ENCODE data around the gene PCIF1. TPM values are rescaled to one million over a fixed set of nuclear protein-coding genes. Genes with fewer than 3 reads are reported as not detected.

The PCIF1 gene
- total RNA-seq, 2 experiments from 2014 or later = 27.8 to 29.5 TPM

DNA sequence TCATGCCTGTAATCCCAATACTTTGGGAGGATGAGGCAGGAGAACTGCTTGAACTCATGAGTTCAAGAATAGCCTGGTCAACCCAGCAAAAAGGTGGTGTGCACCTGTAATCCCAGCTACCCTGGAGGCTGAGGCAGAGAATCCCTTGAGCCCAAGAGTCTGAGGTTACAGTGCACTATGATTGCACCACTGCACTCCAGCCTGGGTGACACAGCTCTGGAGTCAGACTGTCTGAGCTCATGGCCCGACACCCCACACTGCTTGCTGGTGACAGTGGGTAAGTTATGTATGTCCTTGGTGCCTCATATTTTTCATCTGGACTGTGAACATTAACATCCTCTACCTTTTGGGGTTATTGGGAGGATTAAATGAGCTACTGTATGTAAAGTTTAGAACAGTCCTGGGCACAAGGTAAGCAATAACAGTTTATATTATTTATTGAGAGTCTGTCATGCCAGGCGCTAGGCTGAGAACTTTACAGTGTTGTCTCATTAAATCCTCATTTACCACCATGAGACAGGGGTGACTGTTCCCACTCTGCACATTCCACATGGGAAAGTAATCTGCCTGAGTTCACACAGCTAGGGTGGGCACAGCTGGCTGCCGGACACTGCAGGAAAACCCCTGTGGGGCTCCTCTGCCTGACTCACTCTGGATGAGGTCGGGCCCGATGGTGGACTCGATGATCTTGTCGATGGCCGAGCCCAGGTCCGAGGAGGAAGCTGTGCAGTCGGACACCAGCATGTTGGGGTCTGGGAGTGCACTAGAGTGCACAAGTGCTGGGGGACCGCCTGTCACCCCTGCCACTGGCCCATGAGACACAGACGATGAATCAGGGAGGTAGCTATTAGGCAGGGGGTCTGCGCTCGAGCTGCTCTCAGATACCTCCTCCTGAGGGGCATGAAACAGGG lies 34.6 kb downstream of the PCIF1 start:
- Mint-ChIP-seq H3K27ac (peak overlapping the region; percentile 100), H3K4me1 (ENCODE audit: low read depth) (peaks cover 16% of the 10 kb centered on the region), H3K36me3 (ENCODE audit: low read depth) (peaks cover 41% of the 10 kb centered on the region), H3K27me3 (no peaks in the 10 kb centered on the region), H3K9me3 (no peaks in the 10 kb centered on the region), H3K4me3 (no peak overlapping the region)
- TF ChIP-seq, protein P1, sequence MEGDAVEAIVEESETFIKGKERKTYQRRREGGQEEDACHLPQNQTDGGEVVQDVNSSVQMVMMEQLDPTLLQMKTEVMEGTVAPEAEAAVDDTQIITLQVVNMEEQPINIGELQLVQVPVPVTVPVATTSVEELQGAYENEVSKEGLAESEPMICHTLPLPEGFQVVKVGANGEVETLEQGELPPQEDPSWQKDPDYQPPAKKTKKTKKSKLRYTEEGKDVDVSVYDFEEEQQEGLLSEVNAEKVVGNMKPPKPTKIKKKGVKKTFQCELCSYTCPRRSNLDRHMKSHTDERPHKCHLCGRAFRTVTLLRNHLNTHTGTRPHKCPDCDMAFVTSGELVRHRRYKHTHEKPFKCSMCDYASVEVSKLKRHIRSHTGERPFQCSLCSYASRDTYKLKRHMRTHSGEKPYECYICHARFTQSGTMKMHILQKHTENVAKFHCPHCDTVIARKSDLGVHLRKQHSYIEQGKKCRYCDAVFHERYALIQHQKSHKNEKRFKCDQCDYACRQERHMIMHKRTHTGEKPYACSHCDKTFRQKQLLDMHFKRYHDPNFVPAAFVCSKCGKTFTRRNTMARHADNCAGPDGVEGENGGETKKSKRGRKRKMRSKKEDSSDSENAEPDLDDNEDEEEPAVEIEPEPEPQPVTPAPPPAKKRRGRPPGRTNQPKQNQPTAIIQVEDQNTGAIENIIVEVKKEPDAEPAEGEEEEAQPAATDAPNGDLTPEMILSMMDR (IDR thresholded peaks at IDR 0.05) = no peak
- CTCF ChIA-PET = interaction anchor here (0.7 to 5.6 kb wide), 45 partner anchors 10 to 396 kb away, joined by 3 to 74 read pairs (median 5); partner anchors contain the start of genes ACOT8, CTSA, DNTTIP1 and NEURL2
- intact Hi-C loops (cut with micrococcal nuclease) = no loop called here
- POLR2A ChIA-PET = interaction anchor here (0.6 to 5.1 kb wide), 13 partner anchors 10 to 177 kb away, joined by 3 to 60 read pairs (median 7); partner anchors contain the start of genes CTSA, DNTTIP1, NEURL2 and PCIF1
- ATAC-seq = no peak
- DNase-seq = no peak

DNA sequence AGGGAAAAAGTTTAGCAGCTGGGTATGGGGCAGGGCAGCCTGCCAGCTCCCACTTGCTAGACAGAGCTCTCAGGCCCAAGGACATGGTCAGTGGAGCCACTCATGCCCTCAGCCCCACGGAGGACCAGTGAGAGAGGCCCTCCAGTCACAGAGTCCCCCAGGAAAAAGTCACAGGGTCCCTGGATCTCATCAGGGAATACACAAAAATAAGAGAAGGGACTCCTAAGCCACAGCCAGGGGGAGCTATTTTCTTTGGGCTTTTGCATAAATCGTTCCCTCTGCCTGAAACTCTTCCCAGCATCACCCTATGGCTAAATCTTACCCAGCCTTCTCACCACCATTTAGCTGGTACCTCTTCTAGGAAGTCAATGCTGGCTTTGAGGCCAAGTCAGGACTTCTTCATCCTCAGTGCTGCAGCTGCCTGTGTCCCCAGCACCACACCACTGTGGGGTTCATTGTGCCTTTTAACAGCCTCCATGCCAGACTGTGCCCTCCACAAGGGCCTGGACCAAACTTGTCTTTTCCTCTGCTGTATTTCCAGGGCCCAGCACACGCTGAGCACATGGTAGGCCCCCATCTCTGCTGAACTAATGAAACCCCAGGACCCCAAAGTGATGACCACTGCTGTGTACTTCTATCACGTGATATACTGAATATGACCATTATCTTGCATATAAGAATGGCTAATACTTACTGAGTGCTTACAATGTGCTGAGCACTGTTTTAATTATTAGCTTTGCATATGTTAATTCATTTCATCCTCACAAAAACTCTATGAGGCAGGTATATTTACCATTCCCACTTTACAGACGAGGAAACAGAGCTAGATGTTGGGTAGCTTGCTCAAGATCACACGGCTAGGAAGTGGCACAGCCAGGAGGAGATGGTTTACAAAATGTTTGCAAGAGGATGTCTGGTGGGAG lies 35.5 kb downstream of the PCIF1 start:
- Mint-ChIP-seq H3K4me1 (ENCODE audit: low read depth) (peaks cover 16% of the 10 kb centered on the region), H3K9me3 (no peaks in the 10 kb centered on the region), H3K36me3 (ENCODE audit: low read depth) (peaks cover 38% of the 10 kb centered on the region), H3K4me3 (peak overlapping the region; percentile 84), H3K27ac (peak overlapping the region; percentile 100), H3K27me3 (no peaks in the 10 kb centered on the region)
- TF ChIP-seq, protein P1 (IDR thresholded peaks at IDR 0.05) = peak; percentile 65
- DNase-seq = peak; percentile 41
- POLR2A ChIA-PET = interaction anchor here (1.0 to 5.1 kb wide), 16 partner anchors 11 to 178 kb away, joined by 3 to 60 read pairs (median 7); partner anchors contain the start of genes CTSA, DNTTIP1, NEURL2 and PCIF1
- intact Hi-C loops (cut with micrococcal nuclease) = no loop called here
- CTCF ChIA-PET = interaction anchor here (0.7 to 5.6 kb wide), 50 partner anchors 9 to 395 kb away, joined by 3 to 74 read pairs (median 4); partner anchors contain the start of genes ACOT8, CTSA, DNTTIP1 and NEURL2
- no peak for ATAC-seq

DNA sequence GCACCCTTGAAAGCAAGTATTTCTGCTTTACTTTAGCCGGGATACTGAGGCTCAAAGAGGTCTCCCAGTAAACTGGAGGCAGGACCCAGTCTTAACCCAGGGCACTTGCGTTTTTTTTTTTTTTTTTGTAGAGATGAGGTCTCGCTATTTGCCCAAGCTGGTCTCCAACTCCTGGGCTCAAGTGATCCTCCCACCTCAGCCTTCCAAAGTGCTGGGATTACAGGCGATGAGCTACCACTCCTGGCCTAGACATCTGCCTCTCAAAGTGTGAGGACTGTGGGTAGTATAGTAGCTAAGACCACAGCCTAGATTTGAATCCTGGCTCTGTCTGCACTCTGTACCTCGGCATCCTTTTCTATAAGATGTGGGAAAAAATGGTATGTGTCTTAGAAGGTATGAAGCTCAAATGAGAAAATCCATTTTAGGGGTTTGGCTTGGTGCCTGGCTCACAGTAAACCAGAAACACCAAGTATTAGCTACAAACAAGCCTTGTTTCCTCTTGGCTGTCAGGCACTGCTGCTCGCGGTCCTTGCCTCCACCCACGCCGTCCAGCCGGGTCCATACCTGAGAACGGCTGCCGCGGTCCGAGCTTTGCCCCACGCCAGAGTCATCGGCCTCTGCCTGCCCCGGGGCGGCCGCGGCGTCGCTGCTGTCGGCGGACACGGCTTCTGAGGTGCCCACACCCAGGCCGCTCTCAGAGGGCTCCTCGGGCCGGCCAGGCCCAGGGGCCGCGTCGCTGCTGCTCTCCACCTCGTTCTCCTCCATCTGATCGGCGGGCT lies 36.4 kb downstream of the PCIF1 start:
- ChIA-PET CTCF (interaction anchor here (0.7 to 5.6 kb wide), 35 partner anchors 8 to 430 kb away, joined by 3 to 74 read pairs (median 8); partner anchors contain the start of genes ACOT8, CTSA, DNTTIP1 and NEURL2), POLR2A (interaction anchor here (0.7 to 5.1 kb wide), 20 partner anchors 11 to 179 kb away, joined by 3 to 60 read pairs (median 6); partner anchors contain the start of genes CTSA, DNTTIP1, NEURL2 and PCIF1)
- intact Hi-C loops (cut with micrococcal nuclease) = no loop called here
- Mint-ChIP-seq H3K27ac (peak overlapping the region; percentile 100), H3K36me3 (ENCODE audit: low read depth) (peaks cover 34% of the 10 kb centered on the region), H3K4me1 (ENCODE audit: low read depth) (peaks cover 16% of the 10 kb centered on the region), H3K9me3 (no peaks in the 10 kb centered on the region), H3K4me3 (peak overlapping the region; percentile 84), H3K27me3 (no peaks in the 10 kb centered on the region)
- DNase-seq = peak; percentile 51
- no peak for ATAC-seq
- TF ChIP-seq, protein P1 (IDR thresholded peaks at IDR 0.05) = no peak

DNA sequence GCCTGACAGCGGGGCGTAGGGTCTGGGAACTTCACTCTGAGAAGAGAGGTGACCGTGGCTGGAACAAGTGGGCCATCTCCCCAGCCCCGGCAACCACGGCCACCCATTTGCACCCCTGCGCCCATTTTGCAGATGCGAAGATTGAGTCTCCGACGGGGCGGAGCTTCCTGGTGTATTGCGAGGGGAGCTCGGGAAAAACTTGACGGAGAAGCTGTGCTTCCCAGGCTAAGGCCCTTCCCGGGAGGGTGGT lies 36.9 kb downstream of the PCIF1 start:
- H3K4me1 Mint-ChIP-seq (ENCODE audit: low read depth) = peaks cover 16% of the 10 kb centered on the region
- peaks cover 34% of the 10 kb centered on the region for H3K36me3 Mint-ChIP-seq (ENCODE audit: low read depth)
- CTCF ChIA-PET = interaction anchor here (0.9 to 5.6 kb wide), 20 partner anchors 10 to 430 kb away, joined by 3 to 74 read pairs (median 12); partner anchors contain the start of genes DNTTIP1, PCIF1 and WFDC3
- DNase-seq (no peak), ATAC-seq (peak; percentile 5)
- POLR2A ChIA-PET = interaction anchor here (0.7 to 5.1 kb wide), 21 partner anchors 12 to 172 kb away, joined by 3 to 60 read pairs (median 6); partner anchors contain the start of genes ACOT8, CTSA, NEURL2 and PCIF1
- peak overlapping the region; percentile 100 for H3K27ac Mint-ChIP-seq
- H3K4me3 Mint-ChIP-seq = peak overlapping the region; percentile 84
- no peaks in the 10 kb centered on the region for H3K27me3 Mint-ChIP-seq
- TF ChIP-seq, protein P1 (IDR thresholded peaks at IDR 0.05) = no peak
- intact Hi-C loops (cut with micrococcal nuclease) = no loop called here
- H3K9me3 Mint-ChIP-seq = no peaks in the 10 kb centered on the region

All from activated CD8-positive, alpha-beta T cell treated with anti-CD3 and anti-CD28 coated beads for 36 hours (primary cell).